Stimulated activated CD8-positive, alpha-beta memory T cell treated with anti-CD3 and anti-CD28 coated beads, Interleukin-12 subunit alpha, Interleukin-12 subunit beta, amount 100 ng/mL, for 1 hour (primary cell): ENCODE data around the gene TRIM47.

Experiments
- DNase-seq: peaks from one replicate; pipeline ENCODE4 v3.0.0-alpha.2; 2020; ENCODE audit warnings: low read depth

TRIM47 gene

GRCh38 chr17:75830164-75831031 lies 48.0 kb downstream of the TRIM47 start:
- DNase-seq: no peak

GRCh38 chr17:75829747-75830146 lies 48.6 kb downstream of the TRIM47 start:
- no peak for DNase-seq

GRCh38 chr17:75828741-75829140 lies 49.6 kb downstream of the TRIM47 start:
- no peak for DNase-seq

- DNase-seq: no peak
Measured at GRCh38 chr17:75828076-75828400, 50.3 kb downstream of the TRIM47 start.

GRCh38 chr17:75827308-75828075 lies 50.9 kb downstream of the TRIM47 start:
- peak; percentile 44 for DNase-seq

- no peak for DNase-seq
Measured at GRCh38 chr17:75826561-75827307, 51.6 kb downstream of the TRIM47 start.

GRCh38 chr17:75825748-75826370 lies 52.5 kb downstream of the TRIM47 start:
- no peak for DNase-seq

- DNase-seq: no peak
Measured at GRCh38 chr17:75825149-75825552, 53.2 kb downstream of the TRIM47 start.

GRCh38 chr17:75824666-75825065 lies 53.7 kb downstream of the TRIM47 start:
- no peak for DNase-seq
